Right kidney (tissue), 1 donor: Measurements from ENCODE around the gene DZIP1.
"Not testable (repeated sequence)": the region's sequence is repeated elsewhere in the genome, so short reads cannot be mapped to it uniquely, and the experiment has no call there.

Source experiments
- DNase-seq: peaks from one replicate; pipeline ENCODE4 v3.0.0-alpha.2; 2016

Gene DZIP1

GRCh38 chr13:95604556-95604915 is 40.0 kb downstream of the DZIP1 start:
- no peak for DNase-seq

DNA sequence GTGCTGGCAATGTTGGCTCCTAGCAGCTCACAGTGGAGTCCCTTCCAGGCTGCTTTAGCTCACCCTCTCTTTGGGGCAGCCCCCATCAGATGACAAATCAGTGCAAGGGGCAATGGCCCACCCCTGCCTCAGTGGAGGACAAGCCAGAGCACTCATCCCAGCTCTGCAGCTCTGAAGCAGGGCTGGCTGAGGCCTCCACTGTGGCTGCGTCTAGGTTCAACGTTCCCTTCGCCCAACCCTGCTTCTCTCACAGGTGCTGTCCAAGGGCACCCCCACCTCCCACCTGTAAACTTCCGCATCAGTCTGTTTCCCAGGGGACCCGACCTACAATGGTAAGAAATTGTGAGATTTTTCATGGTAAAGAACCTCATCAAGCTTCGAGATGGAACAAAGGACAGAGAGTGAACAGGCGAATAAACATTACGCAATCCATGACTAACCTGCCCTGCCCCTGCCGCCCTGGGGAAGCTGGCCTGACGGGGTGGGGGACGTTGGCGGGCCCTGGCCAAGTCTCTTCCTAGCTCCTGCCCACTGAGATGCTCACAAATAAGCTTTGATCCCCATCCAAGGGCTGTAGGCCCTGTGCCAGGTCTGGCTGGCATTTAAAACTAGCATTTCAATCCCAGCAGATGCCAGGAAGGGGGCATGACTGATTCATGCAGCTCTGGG is 40.5 kb downstream of the DZIP1 start:
- DNase-seq: no peak

DNA sequence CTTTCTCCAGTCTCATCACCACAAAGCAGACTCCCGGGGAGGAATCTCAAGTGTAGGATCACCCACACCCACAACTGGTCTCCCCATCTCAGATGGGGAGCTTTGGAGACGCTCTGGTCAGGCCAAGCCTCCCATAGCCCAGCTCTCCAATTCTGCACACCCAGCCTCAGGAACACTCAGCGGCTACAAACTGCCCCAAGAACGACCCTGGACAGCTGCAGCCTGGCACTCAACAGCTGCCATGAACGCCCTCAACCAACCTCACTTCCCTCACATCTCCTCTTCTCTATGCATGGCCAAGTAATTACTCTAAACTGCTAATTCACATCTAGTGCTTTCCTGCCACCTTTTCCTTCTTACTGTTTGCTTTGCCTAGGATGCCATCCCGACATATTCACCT is 42.6 kb downstream of the DZIP1 start:
- DNase-seq: no peak

DNA sequence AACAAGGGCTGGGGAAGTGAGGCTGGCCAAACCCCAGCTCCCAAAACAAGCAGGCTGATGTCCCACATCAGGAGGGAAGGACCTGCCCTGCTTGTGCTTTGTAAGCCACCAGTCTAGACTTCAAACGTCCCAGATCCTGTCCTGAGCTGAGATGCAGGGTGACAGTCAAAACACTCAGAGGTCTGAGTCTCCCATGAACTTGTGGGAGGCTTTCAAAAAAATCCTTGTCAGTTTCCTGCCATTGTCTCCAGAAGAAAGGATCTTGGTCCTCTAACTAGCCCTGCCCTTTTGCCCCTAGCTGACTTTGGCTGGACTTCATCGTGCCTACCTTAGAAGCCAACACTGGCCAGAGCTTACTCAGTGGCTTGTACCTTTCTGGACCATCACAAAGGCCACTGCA is 43.3 kb downstream of the DZIP1 start:
- no peak for DNase-seq

GRCh38 chr13:95596701-95597100 is 47.8 kb downstream of the DZIP1 start:
- no peak for DNase-seq

- DNase-seq: no peak
Observed at GRCh38 chr13:95593462-95593861, 51.0 kb downstream of the DZIP1 start.

DNA sequence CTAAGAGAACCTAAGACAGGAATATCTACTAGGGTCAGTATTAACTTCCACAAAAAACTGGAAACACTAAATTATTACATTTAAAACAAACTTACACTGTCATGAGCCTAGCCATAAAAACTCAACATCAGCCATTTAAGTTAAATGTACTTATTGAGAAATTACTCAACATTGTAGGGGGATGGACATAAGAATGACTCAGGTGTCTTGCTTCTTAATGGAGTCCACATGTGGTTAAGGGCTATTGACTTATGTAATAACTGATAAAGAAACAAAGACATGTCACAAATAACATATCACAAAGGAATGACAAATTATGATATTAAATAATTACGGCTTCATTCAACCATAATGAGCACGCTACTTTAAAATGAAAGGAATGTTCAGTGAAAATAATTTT is 55.8 kb downstream of the DZIP1 start:
- no peak for DNase-seq

- DNase-seq: no peak
Observed at GRCh38 chr13:95588134-95588533, 56.4 kb downstream of the DZIP1 start.

DNA sequence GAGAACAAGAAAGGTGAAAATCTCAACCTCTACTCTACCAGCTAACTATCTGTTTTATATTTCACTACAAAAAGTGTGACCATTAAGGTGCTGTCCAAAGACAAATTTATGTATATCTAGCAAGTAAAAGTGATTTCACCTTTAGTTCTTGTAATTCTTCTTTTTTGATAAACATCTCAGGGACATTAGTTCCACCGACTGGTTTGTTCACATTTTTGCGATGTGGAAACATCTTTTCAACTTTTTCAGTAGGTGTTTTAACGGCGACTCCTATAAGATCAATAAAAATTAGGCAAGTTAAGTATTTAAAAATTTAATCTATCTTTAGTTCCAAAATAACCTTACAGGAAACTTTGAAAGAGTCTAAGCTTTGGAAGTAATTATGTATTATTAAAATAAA is 58.6 kb downstream of the DZIP1 start:
- DNase-seq: no peak

DNA sequence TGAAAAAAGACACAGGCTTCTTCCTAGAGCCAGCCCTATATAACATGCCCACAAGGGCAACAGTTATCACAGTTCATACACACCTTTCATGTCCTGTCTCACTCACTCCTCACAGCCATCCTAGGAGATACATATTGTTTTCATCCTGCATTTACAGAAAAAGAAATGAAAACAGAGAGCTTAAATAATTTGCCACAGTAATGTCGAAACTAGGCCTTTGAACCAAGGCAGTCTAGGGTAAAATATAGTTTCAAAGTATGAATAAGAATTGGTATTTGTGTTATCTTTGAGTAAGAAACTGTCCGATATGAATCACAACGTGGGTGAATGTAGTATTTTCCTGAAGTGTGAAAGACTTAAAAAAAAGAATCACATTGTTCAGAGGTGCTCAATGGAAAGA is 65.2 kb downstream of the DZIP1 start:
- no peak for DNase-seq

DNA sequence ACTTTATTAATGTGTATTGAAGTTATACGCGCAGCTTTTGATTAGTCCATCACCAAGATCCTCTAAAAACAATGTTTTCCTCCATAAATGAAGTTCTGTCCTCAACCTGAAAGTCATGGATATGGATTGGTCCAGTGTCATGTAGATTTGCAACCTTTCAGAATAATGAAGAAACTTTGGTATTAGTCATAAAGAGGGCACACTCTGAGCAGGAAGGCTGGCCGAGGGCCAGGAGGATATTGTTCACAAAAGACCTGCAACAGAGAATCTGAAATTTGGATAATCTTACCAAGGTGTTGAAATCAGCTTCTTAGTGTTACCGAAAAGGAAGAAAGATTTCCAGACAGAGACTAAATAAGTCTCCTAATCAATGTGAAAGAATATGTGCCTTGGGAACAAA is 71.3 kb downstream of the DZIP1 start:
- DNase-seq: no peak

DNA sequence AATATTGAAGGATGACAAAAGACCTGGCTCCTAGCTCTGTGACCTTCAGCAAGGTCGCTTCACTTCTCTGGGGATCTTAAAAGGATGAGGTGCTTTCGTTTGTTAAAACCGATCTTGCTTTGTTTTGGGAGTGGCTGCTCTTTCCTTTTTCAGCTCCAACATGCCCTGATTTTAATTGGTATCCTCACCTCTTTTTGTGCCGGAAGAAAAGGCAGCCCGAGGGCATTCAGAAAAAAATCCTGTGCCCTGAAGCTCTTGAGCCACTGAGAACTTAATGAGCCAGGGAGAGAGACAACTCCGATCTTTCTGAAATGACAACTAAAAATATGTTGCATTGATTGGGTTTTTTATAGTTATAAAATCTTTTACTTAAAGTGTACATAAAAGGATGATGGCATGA is 72.6 kb downstream of the DZIP1 start:
- DNase-seq: no peak

DNA sequence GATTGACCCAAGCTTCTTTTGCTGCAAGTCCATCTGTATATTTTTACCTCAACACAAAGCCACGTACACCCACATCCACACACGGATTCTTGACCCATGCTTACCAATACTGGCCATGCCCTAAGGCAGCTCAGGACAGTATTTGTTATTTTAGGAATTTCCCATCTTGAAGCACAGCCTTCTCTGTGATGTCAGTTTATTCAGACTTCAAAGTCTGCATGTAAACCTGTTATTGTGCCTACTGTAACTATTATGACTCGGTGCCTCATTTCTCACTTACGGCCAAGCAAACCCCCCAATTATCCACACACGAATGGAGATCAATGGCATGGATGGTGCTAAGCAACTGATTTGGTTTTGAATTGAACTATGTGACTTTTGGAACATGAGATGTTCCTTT is 74.5 kb downstream of the DZIP1 start:
- no peak for DNase-seq

- DNase-seq: no peak
Observed at GRCh38 chr13:95568131-95568530, 76.4 kb downstream of the DZIP1 start.

GRCh38 chr13:95565758-95566157 is 78.7 kb downstream of the DZIP1 start:
- not testable (repeated sequence) for DNase-seq

- no peak for DNase-seq
Observed at GRCh38 chr13:95564733-95565291, 79.7 kb downstream of the DZIP1 start.

- no peak for DNase-seq
Observed at GRCh38 chr13:95564091-95564490, 80.4 kb downstream of the DZIP1 start.

DNA sequence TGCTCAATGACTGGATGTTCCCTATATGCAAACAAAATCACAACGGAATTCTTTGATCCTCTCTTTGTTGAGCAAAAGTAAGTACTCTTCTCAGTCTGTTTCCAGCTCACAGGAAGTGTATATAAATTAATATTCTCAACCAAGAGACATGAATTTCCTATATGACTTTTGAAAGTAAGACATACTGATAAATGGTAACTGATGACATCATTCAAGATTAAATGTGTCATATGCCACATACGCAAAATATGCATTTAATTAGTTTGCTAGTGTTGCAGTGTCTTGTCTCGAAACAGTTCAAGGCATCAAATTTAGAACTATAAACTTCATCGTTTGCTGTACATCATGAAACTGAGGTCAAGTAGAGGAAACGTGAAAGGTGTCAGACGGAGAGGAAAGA is 84.1 kb downstream of the DZIP1 start:
- no peak for DNase-seq

DNA sequence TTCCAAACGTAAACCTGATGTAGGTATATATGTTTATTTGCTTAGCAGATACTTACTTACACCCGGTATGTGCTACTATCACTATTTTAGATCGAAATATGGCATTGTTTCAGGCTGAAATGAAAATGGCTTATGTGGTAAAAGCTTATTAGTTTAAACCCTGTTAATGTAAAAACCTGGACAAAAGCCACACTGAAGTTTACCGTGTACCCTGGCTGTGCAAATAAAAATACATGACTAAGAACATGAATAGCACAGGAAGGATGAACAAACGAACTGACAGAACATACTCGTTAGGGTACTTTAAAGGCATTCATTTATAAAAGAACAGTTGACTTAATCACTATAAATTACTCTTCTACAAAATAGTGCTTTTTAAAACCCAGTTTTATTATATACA is 85.4 kb downstream of the DZIP1 start:
- DNase-seq: no peak

- no peak for DNase-seq
Observed at GRCh38 chr13:95557013-95557412, 87.5 kb downstream of the DZIP1 start.

GRCh38 chr13:95553581-95554385 is 90.7 kb downstream of the DZIP1 start:
- peak; percentile 34 for DNase-seq

GRCh38 chr13:95552539-95553441 is 91.7 kb downstream of the DZIP1 start, which contains the start of gene CLDN10:
Gene CLDN10 (plus strand): TSS chr13:95552720. CDS start chr13:95552754, 34 bp downstream.
- peak; percentile 72 for DNase-seq

GRCh38 chr13:95552208-95552538 is 92.3 kb downstream of the DZIP1 start:
- DNase-seq: no peak
